GM19193 (cell line): ENCODE data around the gene JSRP1.

Experiments
- POLR2A ChIP-seq: IDR thresholded peaks from 4 replicates; pipeline ENCODE4 v1.6.1; 2011; ENCODE audit not compliant: insufficient read depth, insufficient read length; ENCODE audit errors: extremely low read depth

The JSRP1 gene

DNA sequence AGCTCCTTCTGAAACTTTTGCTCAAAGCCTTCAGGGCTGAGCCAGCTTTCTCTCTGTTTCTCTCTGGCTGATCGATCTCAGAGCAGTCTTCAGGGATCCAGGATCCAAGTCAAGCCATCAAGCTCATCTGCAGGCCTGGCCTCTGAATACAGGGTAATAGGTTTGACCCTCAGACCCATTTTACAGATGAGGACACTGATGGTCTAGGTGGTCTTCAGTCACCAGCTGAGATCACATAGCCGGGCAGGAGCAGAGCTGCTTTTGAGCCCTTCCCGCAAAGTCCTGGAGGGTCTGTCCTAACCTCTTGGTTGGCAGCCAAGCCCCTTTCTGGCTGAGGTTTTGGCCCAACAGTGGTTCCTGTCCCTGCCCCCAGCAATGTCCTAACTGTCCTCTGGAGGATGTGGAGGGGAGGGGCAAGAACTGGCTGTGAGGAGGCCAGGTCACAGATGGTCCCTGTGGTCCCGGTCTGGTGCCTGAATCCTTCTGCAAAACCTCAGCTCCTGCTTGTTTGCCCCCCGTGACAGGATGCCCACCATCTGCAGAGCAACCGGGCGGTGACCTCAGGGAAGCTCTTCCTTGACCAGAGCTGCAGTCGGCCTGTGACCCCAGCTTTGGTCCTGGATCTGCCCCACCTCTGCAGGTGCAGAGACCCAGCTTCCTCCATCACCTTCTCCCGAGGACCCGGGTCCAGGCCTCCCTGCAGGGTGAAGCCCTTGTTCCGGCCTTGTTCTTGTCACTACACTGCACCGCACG, 31.5 kb upstream of the JSRP1 start:
- TF ChIP-seq POLR2A, result no peak

DNA sequence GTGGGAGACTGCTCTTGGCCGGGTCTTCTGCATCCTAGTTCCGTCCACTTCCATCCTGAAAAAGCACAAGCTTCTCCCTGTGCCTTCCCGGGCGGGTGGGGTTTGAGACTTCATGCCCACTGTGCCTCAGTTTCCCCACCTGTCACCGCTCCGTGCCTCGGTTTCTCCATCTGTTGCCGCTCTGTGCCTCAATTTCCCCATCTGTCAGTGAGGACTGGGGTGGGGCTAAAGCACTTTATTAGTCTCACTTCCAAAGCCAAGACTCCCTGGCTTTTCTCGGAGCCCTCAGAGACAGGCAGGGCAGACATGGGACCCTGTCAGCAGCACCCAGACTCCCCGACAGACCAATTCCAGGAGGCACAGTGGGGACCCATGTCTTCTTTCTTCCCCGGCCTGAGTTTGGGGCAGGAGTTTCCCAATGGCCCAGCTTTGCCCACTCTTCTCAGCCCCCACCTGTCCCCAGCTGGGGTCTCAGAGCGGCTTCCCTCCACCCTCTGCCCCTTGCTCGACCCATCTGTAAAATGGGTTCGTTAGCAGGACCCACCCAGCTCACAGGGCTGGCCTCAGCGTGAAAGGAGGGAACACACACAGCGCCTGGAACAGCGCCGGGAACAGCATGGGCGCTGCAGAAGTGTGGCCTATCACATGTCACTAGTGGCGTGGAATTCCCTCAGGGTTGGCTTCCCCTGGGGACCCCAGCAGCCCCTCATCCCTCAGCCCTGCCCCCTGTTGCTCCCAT, 30.4 kb upstream of the JSRP1 start:
- no peak for TF ChIP-seq POLR2A

DNA sequence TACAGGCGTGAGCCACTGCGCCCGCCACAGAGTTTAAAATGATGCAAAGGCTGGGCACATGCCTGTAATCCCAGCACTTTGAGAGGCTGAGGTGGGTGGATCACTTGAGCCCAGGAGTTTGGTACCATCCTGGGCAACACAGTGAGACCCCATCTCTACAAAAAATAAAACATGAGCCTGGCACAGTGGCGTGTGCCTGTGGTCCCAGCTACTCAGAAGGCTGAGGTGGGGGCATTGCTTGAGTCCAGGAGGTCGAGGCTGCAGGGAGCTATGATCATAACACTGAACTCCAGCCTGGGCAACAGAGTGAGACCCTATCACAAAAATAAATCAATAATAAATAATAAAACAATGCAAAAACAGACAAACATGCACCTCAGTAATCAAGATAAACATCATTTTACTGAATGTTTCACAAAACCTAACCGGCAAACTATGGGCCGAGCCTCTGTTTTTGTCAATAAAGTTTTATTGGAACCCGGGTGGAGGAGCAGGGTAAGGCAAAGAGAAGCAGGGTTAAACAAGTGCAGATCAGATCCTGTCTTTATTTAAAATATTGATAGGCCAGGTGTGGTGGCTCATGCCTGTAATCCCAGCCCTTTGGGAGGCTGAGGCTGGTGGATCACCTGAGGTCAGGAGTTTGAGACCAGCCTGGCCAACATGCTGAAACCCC, 27.8 kb upstream of the JSRP1 start:
- no peak for TF ChIP-seq POLR2A

DNA sequence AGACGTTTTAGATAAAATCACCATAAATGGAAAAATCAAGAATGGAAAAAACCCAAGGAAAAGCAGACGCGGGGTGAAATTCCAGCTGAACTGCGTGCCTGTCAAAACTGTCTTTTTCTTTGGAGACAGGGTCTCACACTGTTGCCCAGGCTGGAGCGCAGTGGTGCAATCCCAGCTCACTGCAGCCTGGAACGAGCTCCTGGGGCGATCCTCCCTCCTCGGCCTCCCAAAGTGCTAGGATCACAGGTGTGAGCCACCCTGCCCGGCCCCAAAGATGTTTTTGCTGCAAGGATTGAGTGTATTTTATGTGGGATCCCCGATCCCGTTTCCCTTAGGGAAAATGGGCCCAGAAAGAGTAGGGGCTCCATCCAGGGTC, 26.6 kb upstream of the JSRP1 start:
- no peak for TF ChIP-seq POLR2A

DNA sequence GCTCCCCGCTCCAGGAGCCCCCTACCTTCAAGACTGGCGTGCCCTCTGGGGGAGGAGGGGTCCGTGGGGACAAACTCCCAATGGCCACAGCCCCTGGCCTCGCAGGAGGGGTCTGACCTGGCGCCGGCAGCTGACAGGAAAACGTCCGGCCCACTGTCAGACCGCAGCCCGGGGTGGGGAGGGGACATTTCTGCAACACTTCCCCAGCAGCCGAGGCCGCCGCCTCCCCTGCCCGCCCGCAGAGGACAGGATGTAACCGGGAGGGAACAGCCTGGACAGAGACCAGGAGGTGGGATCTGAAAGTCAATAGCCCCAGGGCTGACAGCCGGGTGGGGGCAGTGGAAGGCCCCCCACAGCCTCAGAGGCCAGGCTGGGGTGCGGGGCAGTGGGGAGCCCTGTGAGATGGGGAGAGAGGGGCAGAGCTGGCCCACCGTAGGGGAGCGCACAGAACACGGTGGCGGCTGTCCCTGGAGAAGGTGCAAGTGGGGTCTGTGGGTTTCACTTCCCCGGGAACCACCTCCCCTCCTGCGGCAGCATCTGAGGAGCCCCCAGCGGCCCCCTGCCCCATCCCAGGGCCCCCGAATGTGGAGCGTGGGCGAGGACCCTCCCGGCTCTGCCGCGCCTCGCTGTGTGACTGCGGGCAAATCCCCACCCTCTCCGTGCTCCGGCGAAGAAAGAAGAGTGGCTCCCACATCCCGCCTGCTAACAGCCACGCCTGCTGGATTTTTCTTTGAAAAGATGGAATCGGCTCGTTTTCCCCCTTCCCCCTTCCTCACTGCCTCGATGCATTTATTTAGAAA, 26.0 kb upstream of the JSRP1 start, which contains the start of gene PEAK3:
Gene PEAK3 (minus strand): TSS at position 114 of the 800 bp plus-strand sequence. CDS start 1,244 bp downstream, outside the sequence.
- TF ChIP-seq POLR2A, result no peak

DNA sequence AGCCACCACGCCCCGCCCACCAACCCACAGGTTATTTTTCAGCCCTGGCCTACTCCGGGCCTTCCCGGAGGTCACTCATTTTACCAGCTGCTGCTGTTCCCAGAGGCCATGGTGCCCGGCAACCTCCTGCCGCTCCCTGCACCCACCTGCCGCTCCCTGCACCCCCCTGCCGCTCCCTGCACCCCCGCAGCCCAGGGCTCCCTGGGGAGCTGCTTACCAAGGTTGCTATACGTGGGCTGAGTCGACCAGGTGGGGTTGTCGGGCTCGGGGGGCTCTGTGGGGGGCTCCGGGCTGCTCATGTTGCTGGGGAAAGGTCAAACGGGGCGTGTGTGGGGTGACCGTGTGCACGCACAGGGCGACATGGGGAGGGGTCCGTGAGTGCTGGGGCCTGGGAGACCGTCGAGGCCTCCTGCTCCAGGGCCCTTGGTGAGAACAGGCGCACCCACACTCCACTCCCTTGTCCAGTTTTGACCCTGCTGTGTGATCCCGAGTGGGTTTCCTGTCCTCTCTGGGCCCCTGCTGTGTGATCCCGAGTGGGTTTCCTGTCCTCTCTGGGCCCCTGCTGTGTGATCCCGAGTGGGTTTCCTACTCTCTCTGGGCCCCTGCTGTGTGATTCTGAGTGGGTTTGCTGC, 24.5 kb upstream of the JSRP1 start:
- TF ChIP-seq POLR2A, result no peak

DNA sequence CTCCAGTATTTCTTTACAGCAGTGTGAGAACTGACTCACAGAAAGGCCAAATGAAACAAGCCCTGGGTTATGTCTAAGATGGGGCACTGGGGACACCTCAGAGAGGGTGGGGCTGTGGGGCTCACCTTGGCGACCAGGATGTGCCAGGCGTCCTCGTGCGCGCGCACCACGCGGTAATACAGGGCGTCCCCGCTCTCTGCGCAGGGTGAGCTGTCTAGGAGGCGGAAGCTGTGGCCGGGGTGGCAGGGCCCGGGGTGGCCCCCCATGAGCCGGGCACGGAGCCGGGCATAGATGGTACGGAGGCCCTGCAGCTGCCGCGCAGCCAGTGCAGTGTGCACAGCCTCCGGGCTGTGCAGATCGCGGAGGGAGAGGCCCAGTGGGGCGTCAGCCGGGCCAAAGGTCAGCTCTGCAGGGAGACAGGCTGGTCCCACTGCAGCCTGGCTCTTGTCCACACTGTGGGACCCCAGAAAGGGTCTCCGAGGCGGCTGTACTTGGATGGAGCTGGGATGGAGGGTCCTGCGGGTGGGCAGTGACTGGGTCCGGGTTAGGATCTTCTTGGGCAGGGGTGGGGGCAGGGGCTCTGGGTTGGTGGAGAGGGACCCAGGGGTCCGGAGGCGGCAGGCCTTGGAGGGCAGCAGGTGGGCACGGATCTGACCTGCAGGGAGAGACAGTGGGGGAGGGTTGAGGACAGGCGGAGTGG, 22.4 kb upstream of the JSRP1 start:
- no peak for TF ChIP-seq POLR2A

DNA sequence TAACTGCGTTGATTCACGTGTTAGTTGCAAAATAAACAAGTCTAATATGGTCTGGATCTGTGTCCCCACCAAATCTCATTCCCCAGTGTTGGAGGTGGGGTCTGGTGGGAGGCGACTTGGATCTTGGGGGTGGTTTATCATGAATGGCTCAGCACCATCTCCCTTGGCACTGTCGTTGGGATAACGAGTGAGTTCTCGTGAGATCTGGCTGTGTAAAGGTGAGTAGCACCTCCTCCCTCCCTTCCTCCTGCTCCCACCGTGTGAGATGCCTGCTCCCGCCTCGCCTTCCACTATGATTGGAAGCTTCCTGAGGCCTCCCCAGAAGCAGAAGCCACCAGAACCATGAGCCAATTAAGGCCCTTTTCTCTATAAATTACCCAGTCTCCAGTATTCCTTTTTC, 20.9 kb upstream of the JSRP1 start:
- no peak for TF ChIP-seq POLR2A

DNA sequence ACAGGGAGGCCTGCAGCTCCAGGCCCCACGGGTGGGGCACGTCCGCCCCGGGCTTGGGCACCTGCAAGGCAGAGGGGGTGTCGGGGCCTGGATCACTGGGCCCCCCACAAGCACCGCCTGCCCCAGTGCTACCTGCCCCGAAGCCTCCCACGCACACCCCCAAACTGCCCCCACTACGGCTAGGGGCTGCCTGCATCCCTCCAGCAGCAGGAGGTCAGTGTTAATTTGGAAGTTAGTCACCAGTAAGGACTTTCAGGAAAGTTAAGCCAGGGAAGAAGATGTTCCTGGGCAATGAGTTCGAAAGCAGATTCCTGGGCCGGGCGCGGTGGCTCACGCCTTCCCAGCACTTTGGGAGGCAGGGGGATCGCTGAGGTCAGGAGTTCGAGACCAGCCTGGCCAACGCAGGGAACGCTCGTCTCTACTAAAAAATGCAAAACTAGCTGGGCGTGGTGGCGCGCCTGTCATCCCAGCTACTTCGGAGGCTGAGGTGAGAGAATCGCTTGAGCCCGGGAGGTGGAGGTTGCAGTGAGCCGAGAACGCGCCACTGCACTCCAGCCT, 20.3 kb upstream of the JSRP1 start:
- TF ChIP-seq POLR2A, result peak; percentile 5

DNA sequence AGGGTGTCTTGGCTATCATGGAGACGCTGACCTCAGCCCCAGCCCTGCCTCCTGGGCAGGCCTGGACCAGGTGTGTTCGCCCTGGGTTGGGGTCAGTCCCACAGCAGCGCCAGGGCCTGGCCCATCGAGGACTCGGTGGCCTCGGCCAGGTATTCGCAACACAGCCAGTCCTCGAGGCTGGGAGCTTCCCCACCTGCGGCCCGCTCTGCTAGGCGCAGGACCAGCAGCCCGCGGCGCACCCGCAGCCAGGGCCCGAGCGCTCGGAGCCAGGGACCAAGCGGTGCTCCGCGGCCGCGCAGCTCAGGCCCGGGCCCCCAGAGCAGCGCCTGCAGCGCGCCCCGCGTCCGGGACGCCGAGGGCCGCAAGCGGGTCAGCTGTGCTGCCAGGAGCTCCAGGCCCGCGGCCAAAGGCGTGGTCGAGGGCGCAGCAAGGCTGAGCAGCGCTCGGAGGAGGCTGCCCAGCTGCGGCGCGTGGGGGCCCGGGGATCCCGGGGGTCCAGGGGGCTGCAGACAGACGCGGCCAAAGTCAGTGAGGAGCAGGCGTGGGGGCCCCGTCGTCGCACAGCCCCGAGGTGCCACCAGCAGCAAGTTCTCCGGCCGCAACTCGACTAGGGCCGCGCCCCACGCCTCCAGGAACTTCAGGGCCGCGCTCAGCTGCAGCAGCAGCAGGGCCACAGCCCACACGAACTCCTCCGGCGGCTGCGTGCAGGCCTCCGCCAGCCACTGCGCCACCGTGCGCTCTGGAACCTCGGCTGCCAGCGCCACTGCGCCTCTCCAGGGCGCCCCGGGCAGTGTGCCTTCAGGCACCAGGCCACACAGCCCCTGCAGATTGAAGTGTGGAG, 19.6 kb upstream of the JSRP1 start:
- TF ChIP-seq POLR2A, result no peak

DNA sequence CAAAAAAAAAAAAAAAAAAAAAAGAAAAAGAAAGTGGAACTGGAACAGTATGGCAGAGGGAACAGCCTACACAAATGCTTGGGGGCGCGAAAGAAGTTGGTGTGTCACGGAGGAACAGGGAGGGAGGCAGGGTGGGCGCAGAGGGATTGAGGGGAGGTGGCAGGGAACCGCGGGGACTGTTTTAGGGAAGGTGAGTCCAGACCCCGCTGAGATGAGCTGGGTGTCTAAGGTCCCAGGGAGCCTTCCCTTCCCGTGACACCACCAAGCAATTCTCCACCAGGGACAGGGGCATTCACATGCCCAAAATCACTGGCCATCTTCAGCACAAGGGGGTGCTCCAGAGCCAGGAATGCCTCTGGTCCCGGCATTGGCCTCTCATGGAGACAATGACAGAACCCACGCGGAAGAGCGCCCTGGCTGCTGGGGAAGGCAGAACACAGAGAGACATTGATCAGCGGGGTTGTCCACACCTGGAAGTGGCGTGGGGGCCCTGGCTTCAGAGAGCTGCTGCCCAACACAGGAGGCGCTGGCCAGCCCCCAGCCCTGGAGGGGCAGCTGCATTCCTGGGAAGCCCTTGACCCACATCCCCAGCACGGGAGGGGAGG, 18.8 kb upstream of the JSRP1 start:
- TF ChIP-seq POLR2A, result no peak

DNA sequence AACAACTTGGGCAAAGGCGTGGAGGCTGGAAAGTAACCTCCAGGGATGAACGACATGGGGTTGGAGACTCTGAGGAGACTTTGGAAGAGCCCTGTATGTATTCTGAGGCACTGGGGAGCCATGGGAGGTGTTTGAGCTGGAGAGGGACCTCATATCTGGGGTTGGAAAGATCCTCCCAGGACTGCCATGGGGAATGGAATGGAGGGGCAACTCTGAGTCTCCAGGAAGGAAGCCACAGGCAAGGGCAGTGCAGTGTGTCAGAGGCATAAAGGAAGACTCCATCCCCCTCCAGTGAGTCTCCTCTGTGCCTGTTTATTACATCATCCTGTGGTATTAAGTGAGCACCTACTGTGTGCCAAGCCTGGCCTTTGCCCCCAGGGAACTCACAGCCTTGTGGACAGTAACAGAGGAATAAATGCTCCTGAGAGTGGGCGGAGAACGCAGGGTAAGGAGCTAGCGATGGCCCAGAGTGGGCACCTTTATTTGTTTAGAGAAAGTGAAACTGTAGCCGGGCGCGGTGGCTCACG, 18.0 kb upstream of the JSRP1 start:
- TF ChIP-seq POLR2A, result no peak
